WI38 (cell line): Measurements from ENCODE around the gene RBM47.

Experiments
- H3K4me3 ChIP-seq: 2 replicates; pipeline ENCODE4 v1.5.1; 2011; ENCODE audit warnings: low read depth, mild to moderate bottlenecking, control low read depth, low read length
- TF ChIP-seq, protein P1 (sequence below): IDR thresholded peaks from 2 replicates; pipeline ENCODE4 v1.5.1; 2012; ENCODE audit warnings: low read depth, mild to moderate bottlenecking, control low read depth, low read length

Gene RBM47

DNA sequence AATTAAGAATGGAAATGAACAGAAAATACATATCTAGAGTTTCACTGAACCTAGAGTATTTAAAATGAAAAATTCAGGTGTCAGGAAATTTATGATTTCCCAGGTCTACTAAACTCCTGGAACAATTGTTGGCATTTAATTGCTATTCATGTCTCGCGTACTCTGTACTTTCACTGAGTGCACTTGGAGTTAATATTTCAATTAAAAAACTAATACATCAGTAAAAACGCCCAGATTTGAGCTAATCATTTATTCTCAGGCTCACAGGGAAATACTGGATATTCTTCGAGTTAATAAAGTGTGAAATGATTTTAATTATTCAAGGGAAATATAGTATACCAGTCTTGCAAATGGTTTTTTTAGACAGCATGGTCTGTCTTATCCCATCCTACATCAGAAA is 168.6 kb downstream of the RBM47 start:
- H3K4me3 ChIP-seq, result no peak overlapping the region
- TF ChIP-seq, protein P1, sequence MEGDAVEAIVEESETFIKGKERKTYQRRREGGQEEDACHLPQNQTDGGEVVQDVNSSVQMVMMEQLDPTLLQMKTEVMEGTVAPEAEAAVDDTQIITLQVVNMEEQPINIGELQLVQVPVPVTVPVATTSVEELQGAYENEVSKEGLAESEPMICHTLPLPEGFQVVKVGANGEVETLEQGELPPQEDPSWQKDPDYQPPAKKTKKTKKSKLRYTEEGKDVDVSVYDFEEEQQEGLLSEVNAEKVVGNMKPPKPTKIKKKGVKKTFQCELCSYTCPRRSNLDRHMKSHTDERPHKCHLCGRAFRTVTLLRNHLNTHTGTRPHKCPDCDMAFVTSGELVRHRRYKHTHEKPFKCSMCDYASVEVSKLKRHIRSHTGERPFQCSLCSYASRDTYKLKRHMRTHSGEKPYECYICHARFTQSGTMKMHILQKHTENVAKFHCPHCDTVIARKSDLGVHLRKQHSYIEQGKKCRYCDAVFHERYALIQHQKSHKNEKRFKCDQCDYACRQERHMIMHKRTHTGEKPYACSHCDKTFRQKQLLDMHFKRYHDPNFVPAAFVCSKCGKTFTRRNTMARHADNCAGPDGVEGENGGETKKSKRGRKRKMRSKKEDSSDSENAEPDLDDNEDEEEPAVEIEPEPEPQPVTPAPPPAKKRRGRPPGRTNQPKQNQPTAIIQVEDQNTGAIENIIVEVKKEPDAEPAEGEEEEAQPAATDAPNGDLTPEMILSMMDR, result no peak

DNA sequence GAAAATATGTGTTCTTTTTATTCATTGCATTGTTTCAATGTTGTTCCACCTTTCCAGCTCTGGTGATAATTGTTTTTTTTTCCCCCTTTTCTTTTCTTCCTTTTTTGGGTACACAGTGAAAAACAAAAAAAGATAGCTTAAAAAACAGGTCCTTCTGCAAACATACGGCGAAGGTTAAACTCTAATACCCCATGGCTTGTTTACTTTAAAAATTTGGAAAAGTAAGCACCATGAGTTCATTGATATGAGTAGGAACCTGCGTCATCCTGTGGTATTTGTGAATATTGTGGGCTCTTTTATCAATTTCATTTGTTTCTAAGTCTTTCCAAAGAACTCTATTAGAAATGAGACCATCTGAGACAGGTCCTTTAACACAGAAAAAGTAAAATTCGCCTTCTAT is 171.0 kb downstream of the RBM47 start:
- no peak overlapping the region for H3K4me3 ChIP-seq
- TF ChIP-seq, protein P1, result no peak

DNA sequence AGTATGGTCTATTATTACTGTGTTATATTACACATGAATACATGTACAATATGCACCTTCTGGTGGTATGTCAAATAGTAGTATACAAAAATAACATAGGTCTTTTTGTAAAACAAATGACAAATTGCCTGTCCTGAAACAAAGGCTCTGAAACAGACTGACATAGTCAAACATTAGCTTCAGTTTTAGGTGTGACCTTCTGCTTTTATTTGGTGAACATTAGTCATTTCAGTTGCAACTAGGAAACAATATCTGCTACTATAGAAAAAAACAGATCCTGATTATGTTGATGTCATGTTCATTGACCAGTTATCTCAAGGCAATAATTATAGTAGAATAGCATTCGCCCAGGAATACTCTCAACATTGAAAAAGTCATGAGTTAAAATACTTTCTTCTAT is 171.6 kb downstream of the RBM47 start:
- no peak overlapping the region for H3K4me3 ChIP-seq
- TF ChIP-seq, protein P1, result no peak

DNA sequence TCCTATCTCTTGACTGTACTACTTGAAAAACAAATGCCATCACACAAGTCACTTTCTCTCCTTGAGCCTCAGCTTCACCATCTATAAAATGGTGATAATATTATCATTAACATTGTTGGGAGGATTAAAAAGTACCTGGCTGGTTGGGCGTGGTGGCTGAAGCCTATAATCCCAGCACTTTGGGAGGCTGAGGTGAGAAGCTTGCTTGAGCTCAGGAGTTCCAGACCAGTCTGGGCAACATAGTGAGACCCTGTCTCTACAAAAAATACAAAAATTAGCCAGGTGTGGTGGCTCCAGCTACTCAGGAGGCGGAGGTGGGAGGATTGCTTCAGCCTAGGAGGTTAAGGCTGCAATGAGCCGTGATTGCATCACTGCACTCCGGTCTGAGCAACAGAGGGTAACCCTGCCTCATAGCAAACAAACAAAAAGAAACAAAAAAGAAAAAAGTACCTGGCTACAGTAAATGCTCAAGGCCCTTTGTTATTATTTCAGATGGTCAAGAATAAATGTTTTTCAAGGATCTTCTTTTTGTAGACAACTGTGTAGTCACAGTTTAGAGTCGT is 174.2 kb downstream of the RBM47 start:
- TF ChIP-seq, protein P1, result no peak
- no peak overlapping the region for H3K4me3 ChIP-seq

DNA sequence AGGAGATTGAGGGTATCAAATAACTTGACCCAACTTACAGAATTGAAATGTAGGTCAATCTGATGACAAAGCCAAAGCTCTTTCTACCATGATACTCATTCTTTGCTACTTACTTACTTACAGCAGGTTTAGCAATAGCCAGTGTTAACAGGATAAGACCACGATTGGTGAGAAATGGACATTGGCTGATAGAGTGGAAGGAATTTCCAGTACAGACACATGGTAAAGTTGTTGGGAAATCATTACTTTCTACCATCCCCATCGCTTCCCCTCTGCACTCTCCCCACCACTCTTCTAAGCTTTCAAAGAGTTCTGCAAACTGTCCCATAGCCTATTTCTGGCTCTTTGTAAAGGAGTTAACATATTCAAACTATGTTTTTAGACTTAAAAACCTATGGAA is 174.8 kb downstream of the RBM47 start:
- TF ChIP-seq, protein P1, result no peak
- H3K4me3 ChIP-seq, result no peak overlapping the region

DNA sequence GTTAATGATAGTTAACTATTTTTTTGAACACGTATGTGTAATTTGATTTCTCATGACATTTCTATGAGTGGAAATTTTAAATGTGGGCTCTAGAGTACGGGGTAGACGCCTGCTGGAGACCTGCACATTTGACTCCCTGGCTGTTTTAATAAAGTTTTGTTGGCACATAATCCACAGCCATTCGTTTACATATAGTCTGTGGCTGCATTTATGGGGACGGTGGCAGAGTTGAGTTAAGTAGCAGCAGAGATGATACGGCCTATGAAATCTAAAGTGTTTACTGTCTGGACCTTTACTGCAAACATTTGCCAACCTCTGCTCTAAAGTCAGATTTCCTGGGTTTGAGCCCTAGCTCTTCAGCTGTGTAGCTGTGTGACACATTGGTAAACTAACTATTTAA is 175.8 kb downstream of the RBM47 start:
- H3K4me3 ChIP-seq, result no peak overlapping the region
- TF ChIP-seq, protein P1, result no peak

DNA sequence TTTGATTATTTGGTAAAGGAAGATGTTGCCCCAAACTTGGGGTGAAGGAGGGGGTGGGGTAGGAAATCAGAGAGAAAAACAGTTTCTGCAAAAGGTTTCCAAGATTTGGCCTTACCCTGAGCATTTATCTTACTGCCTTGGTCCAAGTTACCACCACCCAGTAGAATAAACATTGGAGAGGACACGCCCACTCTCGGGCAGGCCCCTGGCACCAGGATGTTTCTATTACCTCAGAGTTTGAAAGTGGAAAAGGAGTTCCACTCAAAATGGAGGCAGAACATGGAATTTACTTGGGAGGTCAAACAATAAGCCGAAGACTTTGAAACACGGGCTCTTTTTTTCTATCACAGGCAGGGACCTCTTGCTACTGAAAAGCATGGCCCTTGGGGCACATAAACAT is 180.8 kb downstream of the RBM47 start:
- TF ChIP-seq, protein P1, result no peak
- H3K4me3 ChIP-seq, result no peak overlapping the region
